NCI-H774 (cell line): Measurements from ENCODE around the gene OSBPL2.

Source experiments
- DNase-seq: peaks from one replicate; lab custom pipeline; 2025; lab: John Stamatoyannopoulos, UW

The OSBPL2 gene

DNA sequence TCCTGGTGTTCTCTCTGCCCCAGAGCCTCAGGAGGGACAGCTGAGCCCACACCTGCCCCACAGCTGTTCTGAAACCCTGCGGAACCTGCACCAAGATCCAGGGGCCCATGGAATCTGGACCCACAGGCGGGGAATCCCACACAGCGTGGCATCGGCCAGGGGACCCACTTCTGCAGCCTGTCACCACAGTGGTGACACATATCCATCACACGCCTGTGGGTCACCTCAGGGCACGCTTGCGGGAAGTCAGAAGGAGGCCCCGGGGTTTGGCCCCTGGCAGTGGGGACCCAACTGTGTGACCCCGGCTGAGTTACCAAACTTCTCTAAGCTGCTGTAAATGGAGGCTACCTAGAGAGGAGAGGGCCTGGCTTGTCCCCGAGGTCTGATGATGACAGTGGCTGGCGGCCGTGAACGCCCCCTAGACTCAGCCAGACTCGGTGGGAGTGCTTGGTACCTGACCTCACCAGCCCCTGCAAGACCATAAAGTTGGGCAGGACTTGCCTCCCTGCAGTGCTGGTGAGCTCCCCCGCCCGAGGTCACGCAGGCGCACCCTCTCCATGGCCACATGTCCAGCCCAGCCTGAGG is 16.0 kb upstream of the OSBPL2 start:
- no peak for DNase-seq

- no peak for DNase-seq
These were observed 15.3 kb upstream of the OSBPL2 start for GRCh38 chr20:62222972-62223371.

GRCh38 chr20:62223571-62223970 is 14.8 kb upstream of the OSBPL2 start:
- no peak for DNase-seq

DNA sequence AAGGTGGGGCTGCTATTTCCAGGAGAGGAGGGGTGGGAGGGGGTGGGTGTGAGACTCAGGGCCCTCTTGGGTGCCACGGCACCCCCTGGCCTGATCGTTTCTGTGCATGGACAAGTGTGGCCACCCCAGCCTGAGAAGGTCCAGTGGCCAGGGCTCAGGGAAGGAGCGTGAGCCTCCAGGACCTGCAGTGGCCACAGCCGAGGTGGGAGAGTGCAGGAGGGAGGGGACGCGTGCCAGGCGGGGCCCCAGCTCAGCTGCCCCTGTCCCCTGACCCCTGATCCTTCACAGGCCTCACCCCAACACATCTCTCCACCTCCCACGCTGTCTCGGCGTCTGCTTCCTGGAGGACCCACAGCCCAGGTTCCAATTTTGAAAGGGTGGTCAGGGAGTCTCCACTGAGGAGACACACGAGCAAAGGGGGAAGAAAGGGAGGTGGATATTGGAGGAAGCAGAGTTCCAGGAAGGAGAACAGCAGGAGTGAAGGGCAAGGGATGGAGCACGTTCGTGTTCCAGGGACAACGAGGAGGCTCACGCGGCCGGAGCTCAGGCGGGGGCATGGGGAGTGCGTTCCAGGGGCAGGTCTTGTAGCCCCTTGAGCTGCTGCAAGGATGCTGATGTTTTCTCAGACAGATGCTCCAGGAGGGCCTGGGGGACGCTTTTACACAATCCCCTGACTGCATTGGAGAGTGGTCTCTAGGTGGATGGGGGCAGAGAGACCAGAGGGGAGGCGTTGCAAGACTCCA is 14.0 kb upstream of the OSBPL2 start:
- no peak for DNase-seq

- DNase-seq = no peak
These were observed 13.3 kb upstream of the OSBPL2 start for GRCh38 chr20:62225026-62225425.

DNA sequence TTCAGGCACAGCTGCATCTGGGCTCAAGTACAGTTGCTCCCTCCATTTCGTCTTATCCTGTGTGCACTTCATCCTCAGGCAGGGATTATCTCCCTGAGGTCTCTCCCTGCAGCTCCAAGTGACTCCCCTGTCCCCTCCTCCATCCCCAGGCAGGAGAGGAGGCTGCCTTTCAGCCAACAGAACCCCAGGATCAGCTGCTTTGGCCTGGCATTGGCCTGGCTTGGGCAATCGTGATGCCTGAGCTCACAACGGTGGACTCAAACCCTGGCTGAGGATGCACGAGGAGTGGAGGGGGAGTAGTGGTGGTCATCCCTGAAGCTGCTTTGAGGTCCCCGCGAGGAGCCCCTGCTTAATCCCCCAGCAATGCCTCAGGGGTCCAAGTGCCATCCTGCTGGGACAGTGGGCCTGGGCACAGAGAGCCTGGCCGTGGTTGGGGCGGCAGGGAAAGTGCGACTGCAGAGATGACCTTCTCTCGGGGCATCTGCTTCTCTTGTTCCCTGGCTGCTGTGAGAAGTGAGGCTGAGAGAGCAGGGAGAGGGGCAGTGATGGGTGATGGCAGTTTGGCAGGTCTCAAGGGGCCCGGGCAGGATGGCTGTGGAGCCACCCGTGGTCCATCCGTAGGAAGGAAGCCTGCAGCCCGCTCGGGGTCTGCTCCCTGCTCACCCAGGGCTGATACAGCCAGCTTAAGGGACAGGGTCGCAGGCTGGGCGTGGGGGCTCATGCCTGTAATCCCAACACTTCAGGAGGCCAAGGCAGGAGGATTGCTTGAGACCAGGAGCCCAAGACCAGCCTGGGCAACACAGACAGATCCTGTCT is 12.3 kb upstream of the OSBPL2 start:
- DNase-seq = no peak

GRCh38 chr20:62226707-62227590 is 11.4 kb upstream of the OSBPL2 start:
- no peak for DNase-seq

- no peak for DNase-seq
These were observed 10.7 kb upstream of the OSBPL2 start for GRCh38 chr20:62227591-62227976.

- DNase-seq = no peak
These were observed 10.1 kb upstream of the OSBPL2 start for GRCh38 chr20:62227977-62228958.

GRCh38 chr20:62228982-62229545 is 9.3 kb upstream of the OSBPL2 start:
- no peak for DNase-seq

DNA sequence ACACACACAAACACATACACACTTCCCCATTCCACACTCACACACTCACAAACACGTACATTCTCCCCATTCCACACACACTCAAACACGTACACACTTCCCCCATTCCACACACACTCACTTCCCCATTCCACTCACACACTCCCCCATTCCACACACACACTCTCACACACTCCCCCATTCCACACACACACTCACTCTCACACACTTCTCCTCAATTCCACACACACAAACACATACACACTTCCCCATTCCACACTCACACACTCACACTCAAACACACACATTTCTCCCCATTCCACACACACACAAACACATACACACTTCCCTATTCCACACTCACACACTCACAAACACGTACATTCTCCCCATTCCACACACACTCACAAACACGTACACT is 8.7 kb upstream of the OSBPL2 start:
- DNase-seq = no peak

DNA sequence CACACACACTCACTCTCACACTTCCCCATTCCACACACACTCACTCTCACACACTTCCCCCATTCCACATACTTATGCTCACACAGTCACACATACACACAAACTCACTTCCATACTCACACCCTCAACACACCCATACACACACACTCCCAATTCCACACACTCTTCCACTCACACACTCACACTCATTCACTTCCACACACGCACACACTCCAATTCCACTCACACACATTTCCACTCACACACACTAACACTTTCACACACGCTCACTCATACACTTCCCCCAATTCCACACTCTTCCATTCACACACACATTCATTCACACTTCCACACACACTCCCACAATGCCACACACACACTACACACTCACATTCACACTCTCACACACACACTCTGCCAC is 8.0 kb upstream of the OSBPL2 start:
- no peak for DNase-seq

GRCh38 chr20:62230696-62231095 is 7.6 kb upstream of the OSBPL2 start:
- DNase-seq = no peak

GRCh38 chr20:62231292-62231691 is 7.0 kb upstream of the OSBPL2 start:
- DNase-seq = no peak

DNA sequence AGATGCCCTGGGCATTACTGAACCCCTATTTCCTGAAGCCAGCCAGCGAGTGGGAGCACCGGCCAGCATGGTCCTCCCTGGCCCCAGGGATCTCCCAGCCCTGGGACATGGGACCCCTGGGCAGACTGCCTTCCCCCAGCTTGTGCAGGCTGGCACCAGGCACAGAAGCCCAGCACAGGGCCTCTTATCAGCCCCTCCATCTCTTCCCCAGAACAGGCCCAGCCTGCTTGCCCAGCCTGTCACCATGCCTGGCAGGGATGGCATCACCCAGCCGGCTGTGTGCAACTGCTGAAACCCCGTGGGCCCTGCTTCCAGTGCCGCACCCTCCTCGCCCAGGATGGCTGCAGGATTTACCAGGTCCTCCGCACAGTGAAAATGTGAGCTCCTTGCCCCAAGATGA is 6.1 kb upstream of the OSBPL2 start:
- DNase-seq = no peak

GRCh38 chr20:62232770-62233645 is 5.3 kb upstream of the OSBPL2 start:
- no peak for DNase-seq

DNA sequence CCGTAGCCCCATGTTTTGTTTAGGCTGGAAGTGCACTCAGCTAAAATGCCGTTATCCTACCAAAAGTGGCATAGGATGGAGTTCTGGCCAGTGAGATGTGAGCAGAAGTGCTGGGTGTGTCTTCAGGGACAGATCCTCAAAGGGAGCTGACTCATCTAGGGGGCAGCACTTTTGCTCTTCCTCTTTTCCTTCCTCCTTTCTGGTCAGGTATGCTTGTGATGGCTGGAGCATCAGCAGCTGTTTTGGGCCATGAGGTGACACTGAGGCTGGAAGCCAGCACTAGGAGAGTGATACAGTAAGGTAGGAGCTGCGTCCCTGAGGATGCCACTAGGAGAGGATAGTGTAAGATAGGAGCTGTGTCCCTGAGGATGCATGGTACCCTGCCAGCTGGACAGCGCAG is 4.6 kb upstream of the OSBPL2 start:
- DNase-seq = no peak

GRCh38 chr20:62234339-62234738 is 4.0 kb upstream of the OSBPL2 start:
- no peak for DNase-seq

DNA sequence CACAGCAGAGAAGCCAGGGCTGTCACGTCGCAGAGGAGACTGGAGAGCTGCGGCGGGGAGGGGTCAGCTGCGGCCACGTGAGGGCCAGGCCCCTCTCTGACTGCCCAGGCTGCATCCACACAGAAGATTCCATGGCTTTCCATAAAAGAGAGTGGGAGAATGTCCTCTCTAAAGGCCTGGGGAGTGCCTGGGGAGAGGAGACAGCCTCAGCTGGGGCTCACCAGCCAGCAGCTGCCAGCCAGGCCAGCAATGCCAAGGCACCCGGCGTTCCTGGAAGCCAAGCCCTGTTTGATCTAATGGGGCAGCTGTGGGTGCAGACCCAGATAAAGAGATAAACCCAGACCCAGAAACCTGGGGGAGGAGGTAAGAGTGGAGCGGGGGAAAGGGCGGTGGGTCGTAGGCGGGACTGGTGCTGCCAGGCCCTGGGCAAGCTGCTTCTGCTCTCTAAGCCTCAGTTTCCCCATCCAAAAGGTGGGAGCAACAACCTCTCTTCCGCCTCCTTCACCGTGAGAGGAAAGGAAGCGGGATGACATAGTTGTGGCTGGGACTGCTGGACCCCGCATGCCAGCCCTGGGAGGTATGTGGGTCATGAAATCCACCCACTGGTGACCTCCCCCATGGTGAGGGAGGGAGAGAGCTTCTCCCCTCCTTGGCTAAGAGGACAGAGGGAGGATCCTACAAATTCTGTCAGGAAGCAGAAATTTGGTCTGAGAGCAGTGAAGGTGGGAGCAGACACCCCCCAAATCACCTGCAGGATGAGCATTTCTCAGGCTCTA is 3.1 kb upstream of the OSBPL2 start:
- no peak for DNase-seq
